Activated T-cell treated with anti-CD3 and anti-CD28 coated beads, Interleukin-2, amount 50 U/mL, for 1 hour (primary cell): ENCODE results near the gene ANKRD42.

Experiments
- DNase-seq: peaks from one replicate; pipeline ENCODE4 v3.0.0-alpha.2; 2020

The ANKRD42 gene

DNA sequence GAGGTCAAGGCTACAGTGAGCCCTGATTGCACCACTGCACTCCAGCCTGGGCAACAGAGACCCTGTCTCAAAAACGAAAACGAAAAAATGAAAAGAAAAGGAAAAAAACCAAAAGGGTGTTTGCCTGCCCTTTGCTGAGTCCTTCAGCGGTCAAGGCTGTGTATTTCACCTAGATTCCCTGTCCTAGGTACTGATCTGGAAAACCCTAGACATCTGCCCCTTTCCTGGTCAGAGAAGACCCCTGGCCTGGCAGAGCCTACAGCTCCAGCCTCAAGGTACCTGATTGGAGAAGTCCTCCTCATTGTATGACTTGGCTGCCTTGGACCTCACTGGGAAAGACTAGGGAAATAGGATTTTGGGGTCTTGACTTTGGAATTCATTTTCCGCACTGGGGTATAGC is 100.7 kb downstream of the ANKRD42 start:
- DNase-seq, result no peak
